Measurements from ENCODE around the gene RC3H1. TPM values are rescaled to one million over a fixed set of nuclear protein-coding genes. Genes with fewer than 3 reads are reported as not detected.
"Not testable (repeated sequence)": the region's sequence is repeated elsewhere in the genome, so short reads cannot be mapped to it uniquely, and the experiment has no call there.

Gene RC3H1
- total RNA-seq, 1 donor from 2014 or later, result 47.6 TPM

DNA sequence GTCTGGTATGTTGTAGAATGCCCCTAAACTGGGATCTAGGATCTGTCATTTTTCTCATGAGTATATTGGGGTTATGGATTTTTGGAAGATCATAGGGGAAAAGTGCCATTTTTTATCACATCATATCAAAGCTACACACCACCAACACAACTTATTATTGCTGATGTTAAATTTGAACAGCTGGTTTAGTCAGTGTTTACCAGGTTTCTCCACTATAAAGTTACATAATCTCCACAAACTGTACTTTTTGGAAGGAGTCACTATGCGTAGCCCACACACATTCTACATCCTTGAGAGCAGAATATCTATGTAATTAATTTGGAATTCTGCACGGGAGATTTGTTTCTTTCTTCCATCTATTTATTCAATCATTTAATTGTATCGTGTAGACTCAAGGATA, 35.2 kb downstream of the RC3H1 start:
- DNase-seq (ENCODE audit: low spot score) (no peak), ATAC-seq (no peak)
- intact Hi-C loops (cut with DNase I), result no loop called here

DNA sequence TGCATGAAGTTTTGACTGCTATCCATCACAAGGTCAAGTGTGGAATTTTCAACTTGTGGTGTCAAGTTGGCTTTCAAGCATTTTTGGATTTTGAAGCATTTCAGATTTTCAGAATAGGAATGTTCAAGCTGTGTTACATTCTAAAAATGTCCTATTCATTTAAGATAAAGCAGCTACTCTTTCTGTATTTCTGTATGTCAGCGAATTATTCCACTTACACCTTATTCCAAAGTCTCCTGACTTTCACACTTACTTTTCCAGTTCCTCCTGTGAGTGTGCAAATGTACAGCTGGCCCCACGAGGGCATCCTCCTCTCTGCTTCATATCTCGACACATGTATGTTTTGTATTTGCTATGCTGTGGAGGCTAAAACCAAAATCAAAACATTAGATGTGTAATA, 51.9 kb downstream of the RC3H1 start:
- DNase-seq (ENCODE audit: low spot score), result no peak
- intact Hi-C loops (cut with DNase I), result no loop called here
- ATAC-seq, result no peak

- DNase-seq (ENCODE audit: low spot score); intact Hi-C loops (cut with DNase I); ATAC-seq: not testable (repeated sequence)
Measured at GRCh38 chr1:173965896-173966295, 56.3 kb downstream of the RC3H1 start.

DNA sequence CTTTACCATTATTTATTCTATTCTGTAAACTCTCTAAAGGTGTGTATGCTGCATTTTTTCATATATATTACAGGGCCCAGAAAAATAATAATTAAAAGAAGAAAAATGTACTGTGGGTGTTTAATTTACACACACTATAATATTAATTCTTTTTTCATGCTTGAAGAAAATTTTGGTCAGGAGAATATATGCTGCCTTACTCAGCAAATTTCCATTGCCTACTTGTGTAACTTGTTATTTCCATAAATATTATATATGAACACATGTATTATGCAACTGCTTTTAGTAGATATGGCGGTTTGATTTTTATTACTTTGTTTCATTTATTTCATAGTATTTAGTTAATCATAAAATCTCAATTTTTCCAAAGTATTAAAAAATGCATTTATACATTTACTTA, 58.7 kb downstream of the RC3H1 start:
- intact Hi-C loops (cut with DNase I), result no loop called here
- no peak for DNase-seq (ENCODE audit: low spot score)
- ATAC-seq, result no peak

DNA sequence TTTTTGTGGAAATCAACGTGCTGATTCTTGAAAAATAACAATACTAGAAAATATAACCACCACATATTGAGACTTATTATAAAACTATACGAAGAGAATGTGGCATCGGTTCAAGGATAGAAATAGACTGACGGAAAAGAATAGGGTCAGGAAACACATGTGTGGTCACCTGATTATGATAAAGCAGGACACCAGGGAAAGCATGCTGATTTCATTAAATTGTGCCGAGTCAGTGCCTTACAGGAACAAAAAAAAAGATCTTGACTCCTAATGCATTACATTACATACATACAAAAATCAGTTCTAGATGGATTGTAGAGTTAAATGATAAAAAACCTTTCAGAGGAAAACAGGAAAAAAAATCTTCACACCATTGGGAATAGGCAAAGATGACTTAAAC, 61.5 kb downstream of the RC3H1 start:
- intact Hi-C loops (cut with DNase I), result no loop called here
- no peak for DNase-seq (ENCODE audit: low spot score)
- no peak for ATAC-seq

GRCh38 chr1:173954179-173954578, 68.0 kb downstream of the RC3H1 start:
- DNase-seq (ENCODE audit: low spot score), result no peak
- ATAC-seq, result no peak
- intact Hi-C loops (cut with DNase I), result no loop called here

DNA sequence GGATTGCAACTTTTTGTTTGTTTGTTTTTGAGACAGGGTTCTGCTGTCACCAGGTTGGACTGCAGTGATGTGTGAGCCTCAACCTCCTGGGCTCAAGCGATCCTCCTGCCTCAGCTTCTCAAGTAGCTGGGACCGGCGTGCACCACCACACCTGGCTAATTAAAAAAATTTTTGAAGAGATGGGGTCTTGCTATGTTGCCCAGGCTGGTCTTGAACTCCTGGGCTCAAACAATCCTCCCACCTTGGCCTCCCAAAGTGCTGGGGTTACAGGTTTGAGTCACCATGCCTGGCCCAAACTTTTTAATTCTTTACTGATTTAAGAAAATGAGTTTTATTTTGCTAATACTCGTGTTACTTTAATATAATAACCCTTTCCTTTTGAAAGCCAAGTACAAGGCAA, 73.6 kb downstream of the RC3H1 start:
- intact Hi-C loops (cut with DNase I), result no loop called here
- no peak for DNase-seq (ENCODE audit: low spot score)
- no peak for ATAC-seq

- DNase-seq (ENCODE audit: low spot score) (no peak), ATAC-seq (no peak)
- intact Hi-C loops (cut with DNase I), result no loop called here
Measured at GRCh38 chr1:173946380-173946921, 75.7 kb downstream of the RC3H1 start.

GRCh38 chr1:173937062-173937461, 85.1 kb downstream of the RC3H1 start:
- DNase-seq (ENCODE audit: low spot score), result no peak
- no peak for ATAC-seq
- intact Hi-C loops (cut with DNase I), result no loop called here

- no peak for DNase-seq (ENCODE audit: low spot score)
- intact Hi-C loops (cut with DNase I), result no loop called here
- ATAC-seq, result no peak
Measured at GRCh38 chr1:173934440-173934839, 87.7 kb downstream of the RC3H1 start.

- ATAC-seq; intact Hi-C loops (cut with DNase I): not testable (repeated sequence)
Measured at GRCh38 chr1:173930541-173930940, 91.6 kb downstream of the RC3H1 start.

DNA sequence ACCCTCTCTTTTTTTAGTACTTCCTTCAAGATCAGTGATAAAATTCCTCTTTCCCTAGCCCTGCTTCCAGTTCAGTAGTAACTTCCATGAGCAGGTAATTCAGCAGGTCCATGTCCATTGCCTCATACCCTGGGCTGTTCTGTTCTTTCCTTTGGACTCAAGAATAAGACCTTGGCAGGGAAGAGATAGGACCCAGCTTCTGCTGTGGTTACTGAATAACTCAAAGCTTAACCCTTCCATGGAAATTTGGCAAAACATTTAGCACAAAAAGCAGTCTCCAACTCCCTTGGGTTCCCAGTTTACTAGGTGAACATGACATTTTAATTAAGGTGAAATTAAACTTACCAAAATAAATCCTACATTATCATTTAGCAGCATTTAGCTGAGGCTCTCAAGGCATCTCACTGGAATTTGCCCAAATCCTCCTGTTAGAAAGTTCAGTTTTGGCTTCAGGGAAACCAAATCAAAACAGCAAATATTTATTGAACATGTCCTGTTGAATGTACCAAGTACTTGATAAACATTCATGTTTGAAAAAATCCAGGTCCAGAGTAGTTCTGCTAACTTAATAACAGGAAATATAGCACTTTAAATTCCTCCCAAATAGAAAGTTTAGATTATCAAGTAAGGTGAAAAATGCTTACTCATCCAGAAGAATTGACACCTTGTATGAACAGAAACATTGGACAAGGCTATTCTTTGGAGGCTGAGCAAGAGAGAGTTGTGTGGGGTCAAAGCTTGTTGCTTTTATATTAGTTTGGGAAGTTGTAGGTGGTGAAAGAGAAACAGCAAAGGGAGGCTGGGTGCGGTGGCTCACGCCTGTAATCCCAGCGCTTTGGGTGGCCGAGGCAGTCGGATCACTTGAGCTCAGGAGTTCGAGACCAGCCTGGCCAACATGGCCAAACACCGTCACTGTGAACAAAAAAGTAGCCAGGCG, 96.6 kb downstream of the RC3H1 start:
- DNase-seq (ENCODE audit: low spot score) (no peak), ATAC-seq (no peak)
- intact Hi-C loops (cut with DNase I), result no loop called here

More at GRCh38 chr1:173930541-173930940, 91.6 kb downstream of the RC3H1 start:
- not testable (repeated sequence) for DNase-seq (ENCODE audit: low spot score)

DNA sequence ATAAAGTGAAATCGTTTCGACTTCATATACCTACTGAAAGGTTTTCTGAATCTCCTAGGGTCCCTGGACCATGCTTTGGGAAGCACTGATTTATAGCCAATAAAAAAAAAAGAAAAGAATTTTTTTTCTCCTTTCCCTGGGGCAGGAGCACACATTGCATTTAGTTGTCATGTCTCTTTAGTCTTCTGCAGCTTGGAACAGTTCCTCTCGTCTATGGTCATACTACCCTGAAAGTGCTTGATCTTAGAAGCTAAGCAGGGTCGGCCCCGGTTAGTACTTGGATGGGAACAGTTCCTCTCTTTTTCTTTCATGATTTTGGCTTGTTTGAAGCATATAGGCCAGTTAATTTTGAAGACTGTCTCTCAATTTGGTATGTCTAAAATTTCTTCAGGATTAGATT, 101.3 kb downstream of the RC3H1 start:
- ATAC-seq (no peak), DNase-seq (ENCODE audit: low spot score) (no peak)
- intact Hi-C loops (cut with DNase I), result no loop called here

DNA sequence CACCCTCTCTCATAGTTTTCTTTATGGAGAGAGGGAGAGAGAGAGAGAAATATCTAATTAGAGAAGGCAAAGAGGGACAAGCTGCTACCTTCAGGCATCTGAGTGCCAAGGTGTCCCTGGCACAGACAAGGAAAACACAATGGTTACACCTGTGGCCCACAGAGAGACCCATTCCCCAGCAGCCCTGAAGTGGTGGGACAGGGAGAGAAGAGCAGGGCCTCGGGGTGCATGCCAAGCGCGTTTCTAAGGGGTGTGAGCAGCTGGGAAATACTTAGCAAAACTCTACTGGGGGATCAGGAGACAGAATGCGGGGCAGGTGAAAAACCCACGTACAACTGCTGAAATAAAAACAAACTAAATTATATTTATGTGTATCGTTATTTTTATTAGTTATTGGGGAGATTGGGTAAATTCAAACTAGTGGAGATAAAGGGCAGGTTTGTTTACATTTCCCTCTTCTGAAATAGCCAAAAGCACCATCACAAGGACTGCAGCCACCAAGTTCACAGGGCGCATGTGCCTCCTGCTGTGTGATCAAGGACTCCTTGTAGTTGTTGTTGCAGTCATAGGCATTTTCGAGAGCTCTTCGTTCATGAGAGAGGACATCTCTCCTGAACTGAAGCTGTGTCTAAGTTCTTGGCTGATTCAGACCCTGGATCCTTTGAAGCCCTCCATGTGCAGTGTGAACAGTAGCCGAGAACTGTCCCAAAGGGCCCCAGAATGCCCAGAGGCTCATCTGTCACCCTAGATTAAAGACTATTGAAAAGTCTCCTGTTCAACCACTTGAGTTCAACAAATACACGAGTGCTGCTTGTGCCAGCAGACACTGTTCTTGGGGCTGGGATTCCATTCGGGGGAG, 104.3 kb downstream of the RC3H1 start:
- DNase-seq (ENCODE audit: low spot score), result no peak
- no peak for ATAC-seq
- intact Hi-C loops (cut with DNase I), result no loop called here

- intact Hi-C loops (cut with DNase I), result no loop called here
- ATAC-seq (no peak), DNase-seq (ENCODE audit: low spot score) (no peak)
Measured at GRCh38 chr1:173917149-173917548, 105.0 kb downstream of the RC3H1 start, which contains the start of gene SERPINC1. SERPINC1 (minus strand) TSS chr1:173917327; CDS start chr1:173917259, 68 bp downstream.

- intact Hi-C loops (cut with DNase I), result no loop called here
- no peak for DNase-seq (ENCODE audit: low spot score)
- ATAC-seq, result no peak
Measured at GRCh38 chr1:173916667-173917066, 105.5 kb downstream of the RC3H1 start.

DNA sequence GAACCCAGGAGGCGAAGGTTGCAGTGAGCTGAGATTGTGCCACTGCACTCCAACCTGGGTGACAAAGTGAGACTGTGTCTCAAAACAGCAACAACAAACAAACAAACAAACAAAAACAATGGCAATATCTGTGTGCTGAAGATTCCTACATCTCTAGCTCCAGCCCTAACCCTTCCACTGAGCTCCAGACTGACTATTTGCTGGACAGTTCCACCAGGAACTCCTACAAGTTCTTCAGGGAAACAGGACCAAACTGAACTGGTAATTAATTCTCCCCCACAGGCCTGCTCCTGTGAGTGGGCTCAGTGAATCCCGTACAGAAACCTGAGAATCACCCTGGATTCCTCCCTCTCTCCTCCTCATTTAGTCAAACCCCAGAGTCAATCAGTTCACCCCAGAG, 106.6 kb downstream of the RC3H1 start:
- intact Hi-C loops (cut with DNase I), result no loop called here
- ATAC-seq, result no peak
- DNase-seq (ENCODE audit: low spot score), result no peak

GRCh38 chr1:173914366-173914871, 107.7 kb downstream of the RC3H1 start:
- intact Hi-C loops (cut with DNase I), result no loop called here
- DNase-seq (ENCODE audit: low spot score) (no peak), ATAC-seq (no peak)

DNA sequence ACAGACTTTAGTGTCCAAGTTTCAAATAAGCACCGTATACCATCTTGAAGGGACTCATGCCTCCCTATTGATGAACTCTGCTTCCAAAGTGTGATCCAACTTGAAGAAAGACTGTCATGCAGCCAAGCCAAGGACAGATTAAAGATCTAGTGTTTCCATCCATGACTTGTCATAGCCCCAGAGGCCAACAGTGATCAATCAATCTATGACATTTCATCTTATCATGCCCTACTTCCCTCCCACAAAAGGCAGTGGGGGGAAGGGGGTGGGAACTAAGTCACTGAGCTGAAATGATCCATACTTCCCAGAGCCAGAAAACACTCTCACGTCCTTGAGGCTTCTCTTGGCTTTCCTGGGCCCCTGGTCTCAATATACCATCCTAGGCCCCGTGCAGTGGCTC, 109.0 kb downstream of the RC3H1 start:
- ATAC-seq (no peak), DNase-seq (ENCODE audit: low spot score) (no peak)
- intact Hi-C loops (cut with DNase I), result no loop called here
